ENCODE data around the gene HSFX2.
"Not testable (repeated sequence)": the region's sequence is repeated elsewhere in the genome, so short reads cannot be mapped to it uniquely, and the experiment has no call there.

Gene HSFX2

GRCh38 chrX:149590993-149591392 lies 4.1 kb downstream of the HSFX2 start:
- DNase-seq (ENCODE audit: low read depth): not testable (repeated sequence)

GRCh38 chrX:149587359-149587758 lies 7.8 kb downstream of the HSFX2 start, which contains the start of gene MAGEA9B:
TSS of gene MAGEA9B (minus strand) at chrX:149587459. CDS start at chrX:149583179, 4,280 bp downstream.
- DNase-seq (ENCODE audit: low read depth): not testable (repeated sequence)

- not testable (repeated sequence) for DNase-seq (ENCODE audit: low read depth)
Observed at GRCh38 chrX:149585631-149586030, 9.5 kb downstream of the HSFX2 start.

DNA sequence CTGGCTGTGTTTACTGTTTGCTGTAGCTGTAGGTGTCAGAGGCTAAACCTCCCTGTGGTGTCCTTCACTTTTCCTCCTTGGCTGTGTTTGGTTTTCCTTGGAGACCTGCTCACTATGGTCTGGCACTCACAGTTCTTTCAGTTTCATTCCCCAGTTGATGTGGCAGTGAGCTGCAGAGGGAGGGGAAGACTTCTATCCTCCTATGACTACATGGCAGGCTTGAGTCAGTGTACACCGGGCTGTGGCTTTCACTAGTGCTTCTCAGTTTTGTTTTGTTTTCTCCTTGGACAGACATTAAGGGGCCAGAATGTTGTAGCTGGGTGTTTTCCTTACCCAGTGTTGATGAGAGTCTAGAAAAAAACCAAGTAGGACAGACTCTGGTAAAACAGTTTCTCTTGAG lies 21.7 kb downstream of the HSFX2 start:
- not testable (repeated sequence) for DNase-seq (ENCODE audit: low read depth)

GRCh38 chrX:149572743-149573142 lies 22.4 kb downstream of the HSFX2 start:
- no peak for DNase-seq (ENCODE audit: low read depth)

DNA sequence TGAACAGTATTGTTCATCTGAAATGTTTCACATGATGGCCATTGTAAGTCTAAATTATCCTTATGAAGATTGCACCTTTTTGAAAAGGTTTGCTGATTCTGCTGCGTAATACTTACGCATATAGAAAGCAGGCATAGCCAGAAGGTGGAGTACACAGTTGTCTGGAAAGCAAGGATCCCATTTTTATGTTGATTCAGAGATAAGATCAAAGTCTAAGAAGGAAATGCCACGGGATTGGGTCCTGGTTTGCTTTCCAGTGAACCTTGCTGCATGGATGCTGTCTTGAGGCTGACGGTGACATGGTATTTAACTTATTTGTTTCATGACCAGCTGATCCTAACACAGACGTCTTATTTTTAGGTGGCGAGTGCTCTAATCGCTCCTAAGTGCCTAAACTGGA lies 23.3 kb downstream of the HSFX2 start:
- DNase-seq (ENCODE audit: low read depth): no peak

DNA sequence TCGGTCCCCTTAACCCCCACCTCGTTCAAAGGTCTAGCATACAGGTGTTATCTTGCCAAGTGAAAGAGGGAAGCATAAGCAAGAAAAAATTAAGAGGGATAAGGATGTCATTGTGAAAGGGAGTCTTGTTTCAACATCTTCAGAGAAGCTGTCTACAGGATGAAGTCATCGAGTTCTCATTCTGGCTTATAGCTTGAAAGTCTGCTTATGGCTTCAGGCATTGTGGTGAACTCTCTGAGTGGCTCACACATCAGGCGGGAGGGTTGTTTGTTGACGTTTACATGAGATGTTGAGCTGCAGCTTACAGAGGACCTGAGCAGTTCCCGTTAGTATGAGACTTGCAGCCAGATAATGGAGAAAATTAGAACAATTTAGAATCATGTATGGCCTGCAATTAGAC lies 24.4 kb downstream of the HSFX2 start:
- DNase-seq (ENCODE audit: low read depth): no peak

DNA sequence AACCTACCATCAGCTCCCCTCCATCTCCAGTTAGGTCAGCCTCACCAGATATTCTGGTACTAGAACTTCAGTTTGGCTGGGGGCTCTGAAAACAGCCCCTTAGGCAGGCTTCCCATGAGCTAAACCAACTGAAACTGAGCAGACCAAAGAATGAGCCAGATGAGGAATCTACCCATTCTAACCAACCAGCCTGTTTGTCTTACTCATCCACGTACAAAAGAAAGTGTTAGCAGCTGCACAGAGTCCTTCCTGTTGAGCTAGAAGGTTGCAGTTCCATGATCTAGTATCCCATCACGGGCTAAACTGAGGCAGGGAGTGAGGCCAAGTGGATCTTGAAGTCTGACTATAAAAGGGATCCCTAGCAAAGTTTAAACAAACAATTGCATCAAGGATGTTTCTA lies 25.3 kb downstream of the HSFX2 start:
- DNase-seq (ENCODE audit: low read depth): no peak

DNA sequence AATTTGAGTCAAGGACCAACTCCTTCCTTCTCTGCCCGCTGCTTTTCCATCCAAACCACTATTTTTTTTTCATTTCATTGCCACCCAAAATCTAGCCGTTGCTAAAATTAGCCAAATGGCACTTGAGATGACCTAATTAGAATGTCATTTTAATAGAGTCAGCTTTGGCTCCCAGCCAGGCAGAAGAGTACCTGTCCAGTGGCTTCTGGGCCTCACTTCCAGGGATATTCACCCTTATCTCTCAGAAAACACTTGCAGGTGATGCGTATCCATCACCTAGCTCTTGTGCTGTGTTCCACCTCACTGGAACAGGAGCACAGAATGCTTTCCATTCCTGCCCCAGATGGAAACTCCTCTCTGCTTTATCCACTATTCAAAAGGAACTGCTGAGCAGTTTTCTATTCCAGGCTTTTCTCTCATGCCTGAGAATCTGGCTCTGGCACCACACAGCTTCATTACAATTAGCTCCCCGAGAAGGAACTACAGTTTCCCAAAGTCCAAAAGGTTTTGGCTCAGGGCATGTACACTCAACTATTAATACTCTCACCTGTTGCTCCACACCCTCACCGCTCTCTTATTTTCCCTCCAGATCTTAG lies 26.3 kb downstream of the HSFX2 start:
- no peak for DNase-seq (ENCODE audit: low read depth)

DNA sequence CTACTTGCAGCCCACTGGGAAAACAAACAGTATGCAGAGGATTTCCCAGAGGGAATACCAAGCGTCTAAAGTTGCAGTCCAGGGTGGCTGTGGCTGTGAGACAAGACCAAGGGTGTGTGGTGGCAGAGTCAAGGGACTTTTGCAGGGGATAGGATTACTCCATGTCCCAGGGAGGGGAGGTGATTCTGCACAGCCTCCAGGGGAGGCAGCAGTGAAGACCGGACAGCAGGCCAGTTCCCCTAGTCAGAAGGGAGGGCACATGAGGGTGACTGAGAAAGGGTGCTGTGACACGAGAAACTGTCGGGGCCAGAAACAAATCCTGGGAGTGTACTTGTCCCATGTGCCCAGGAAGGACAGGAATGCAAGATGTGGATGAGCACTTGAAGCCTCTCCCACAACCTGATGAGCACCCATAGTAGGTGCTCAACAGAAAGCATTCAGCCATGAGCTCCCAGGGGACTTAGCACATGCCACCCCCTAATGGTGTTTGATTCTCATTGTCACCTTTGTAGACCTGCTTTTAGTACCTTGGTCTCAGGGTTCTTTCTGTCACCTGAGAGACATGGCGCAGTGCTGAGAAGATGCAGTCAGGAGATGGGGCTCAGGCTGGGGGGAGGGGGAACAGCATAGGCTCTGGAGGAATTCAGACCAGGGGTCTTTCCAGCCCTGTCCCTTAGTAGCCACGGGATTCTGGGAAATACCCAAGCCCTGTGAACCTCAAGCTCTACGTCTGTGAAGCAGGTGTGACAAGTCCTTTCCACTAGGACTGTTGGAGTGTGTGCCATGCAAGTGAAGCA lies 27.3 kb downstream of the HSFX2 start:
- DNase-seq (ENCODE audit: low read depth): no peak

DNA sequence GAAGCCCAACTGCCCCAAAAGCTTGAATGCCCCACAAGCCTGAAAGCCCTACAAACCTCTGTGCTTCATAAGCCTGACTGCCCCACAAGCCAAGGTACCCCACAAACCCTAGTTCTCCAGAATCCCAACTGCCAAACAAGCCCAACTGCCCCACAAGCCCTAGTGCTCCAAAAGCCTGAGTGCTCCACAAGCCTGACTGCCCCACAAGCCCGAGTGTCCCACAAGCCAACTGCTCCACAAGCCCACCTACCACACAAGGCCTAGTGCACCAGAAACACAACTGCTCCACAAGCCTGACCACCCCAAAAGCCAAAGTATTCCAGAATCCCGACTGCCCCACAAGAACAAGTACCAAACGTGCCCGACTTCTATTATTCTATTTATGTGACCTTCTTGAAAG lies 31.8 kb downstream of the HSFX2 start:
- DNase-seq (ENCODE audit: low read depth): no peak

DNA sequence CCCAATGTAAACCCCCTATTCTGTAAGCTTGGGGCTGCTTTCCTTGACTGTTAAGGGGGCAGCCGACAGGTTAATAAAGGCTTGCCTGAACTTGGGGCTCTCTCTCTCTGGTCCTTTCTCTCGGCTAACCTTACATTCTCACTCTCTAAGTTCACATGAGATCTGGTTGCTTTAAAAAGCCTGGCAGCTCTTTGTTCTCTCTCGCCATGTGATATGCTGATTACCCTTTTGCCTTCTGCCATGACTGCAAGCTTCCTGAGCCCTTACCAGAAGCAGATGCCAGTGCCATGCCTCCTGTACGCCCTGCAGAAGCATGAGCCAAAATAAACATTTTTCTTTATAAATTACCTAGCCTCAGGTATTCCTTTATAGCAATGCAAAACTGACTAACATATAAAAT lies 39.9 kb downstream of the HSFX2 start:
- not testable (repeated sequence) for DNase-seq (ENCODE audit: low read depth)

DNA sequence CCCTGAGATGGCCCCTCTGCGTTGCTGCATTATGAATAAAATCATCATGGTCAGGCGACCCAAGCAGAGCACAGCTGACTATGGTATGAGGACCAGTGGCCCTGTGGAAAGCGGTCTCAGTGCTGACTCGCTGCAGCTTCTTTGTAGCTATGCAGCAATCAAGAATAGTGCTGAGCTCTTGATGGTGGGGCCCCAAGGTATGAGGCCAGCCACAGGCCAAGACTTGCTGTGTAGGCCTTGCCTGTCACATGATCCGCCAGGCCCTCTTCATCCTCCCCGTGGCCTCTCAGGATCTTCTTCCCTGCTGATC lies 43.2 kb downstream of the HSFX2 start:
- not testable (repeated sequence) for DNase-seq (ENCODE audit: low read depth)

GRCh38 chrX:149551245-149551938 lies 43.7 kb downstream of the HSFX2 start:
- not testable (repeated sequence) for DNase-seq (ENCODE audit: low read depth)

GRCh38 chrX:149550454-149550853 lies 44.7 kb downstream of the HSFX2 start:
- not testable (repeated sequence) for DNase-seq (ENCODE audit: low read depth)

DNA sequence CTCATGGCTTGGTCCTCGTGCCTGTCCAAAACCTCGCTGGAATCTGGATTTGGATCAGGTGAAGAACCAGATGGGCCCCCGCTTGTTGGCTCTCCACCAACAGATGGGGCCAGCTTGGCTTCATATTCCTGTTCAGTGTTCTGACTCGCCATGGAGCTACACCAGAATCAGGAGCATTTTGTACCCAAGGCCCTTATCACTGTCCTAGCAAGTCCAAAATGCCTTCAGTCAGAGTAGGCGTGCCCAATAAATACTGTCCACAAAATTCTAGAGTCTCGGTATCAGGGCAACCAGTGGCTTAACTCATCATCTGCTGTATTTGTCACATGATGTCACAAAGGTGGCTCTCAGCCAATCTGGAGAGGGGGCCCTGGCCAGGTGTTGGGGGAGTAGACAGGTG lies 45.4 kb downstream of the HSFX2 start, which contains the start of gene HSFX3:
Gene HSFX3, minus strand, starts transcription at position 224 of the 400 bp plus-strand sequence. Its CDS starts 72 bp downstream, at position 152.
- not testable (repeated sequence) for DNase-seq (ENCODE audit: low read depth)

- DNase-seq (ENCODE audit: low read depth): not testable (repeated sequence)
Observed at GRCh38 chrX:149547782-149548181, 47.3 kb downstream of the HSFX2 start.

DNA sequence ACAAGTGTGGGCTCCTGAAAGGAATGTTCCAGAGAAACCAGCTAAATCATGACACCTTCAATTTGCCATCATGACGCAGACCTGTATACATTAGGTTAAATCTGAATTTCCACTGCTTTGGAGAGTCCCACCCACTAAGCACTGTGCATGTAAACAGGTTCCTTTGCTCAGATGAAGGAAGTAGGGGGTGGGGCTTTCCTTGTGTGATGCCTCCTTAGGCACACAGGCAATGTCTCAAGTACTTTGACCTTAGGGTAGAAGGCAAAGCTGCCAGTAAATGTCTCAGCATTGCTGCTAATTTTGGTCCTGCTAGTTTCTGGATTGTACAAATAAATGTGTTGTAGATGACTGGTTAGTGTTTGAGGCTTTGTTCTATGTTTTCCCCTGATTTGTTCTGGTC lies 48.2 kb downstream of the HSFX2 start:
- DNase-seq (ENCODE audit: low read depth): not testable (repeated sequence)

DNA sequence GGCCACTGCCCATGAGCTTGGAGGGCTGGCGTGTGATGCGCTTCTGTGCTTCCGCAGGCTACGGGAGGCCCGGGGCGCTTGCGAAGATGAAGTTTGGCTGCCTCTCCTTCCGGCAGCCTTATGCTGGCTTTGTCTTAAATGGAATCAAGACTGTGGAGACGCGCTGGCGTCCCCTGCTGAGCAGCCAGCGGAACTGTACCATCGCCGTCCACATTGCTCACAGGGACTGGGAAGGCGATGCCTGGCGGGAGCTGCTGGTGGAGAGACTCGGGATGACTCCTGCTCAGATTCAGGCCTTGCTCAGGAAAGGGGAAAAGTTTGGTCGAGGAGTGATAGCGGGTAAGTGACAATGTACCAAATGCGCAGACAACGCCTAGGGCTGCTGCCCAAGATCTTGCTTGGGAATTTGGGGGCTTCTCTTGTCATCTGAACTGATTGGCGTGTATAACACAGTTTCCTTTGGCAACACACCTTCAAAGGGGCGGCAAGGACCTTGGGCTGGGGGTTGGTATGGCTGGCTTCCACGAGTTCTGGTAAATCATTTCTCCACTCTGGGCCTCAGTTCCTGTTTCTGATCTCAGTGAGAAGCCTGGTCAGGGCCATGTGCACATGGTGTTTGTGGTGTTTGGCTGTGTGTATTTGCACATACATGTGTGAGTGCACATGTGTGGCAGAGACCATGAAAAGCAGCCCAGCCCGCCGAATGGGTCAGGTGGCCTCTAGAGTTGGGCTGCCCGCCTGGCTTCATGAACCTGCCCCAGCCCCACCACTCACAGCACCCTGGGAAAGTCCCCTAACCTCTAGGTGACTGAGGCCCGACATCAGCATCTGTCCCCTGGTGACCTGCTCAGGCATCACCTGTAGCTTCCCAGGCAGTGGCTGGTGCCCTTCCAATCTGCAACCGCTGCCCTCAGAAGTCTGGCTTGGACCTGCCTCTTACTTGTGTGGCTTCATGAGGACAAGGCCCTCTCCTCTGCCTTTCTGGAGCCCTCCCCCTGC lies 49.3 kb downstream of the HSFX2 start:
- not testable (repeated sequence) for DNase-seq (ENCODE audit: low read depth)
